ENCODE data around the gene CLEC2A.
"Not testable (repeated sequence)": the region's sequence is repeated elsewhere in the genome, so short reads cannot be mapped to it uniquely, and the experiment has no call there.

The CLEC2A gene

GRCh38 chr12:9883175-9883574 lies 49.0 kb downstream of the CLEC2A start:
- H3K4me3 ChIP-seq (ENCODE audit: low read depth, low read length) = no peak overlapping the region
- TF ChIP-seq CTCF (IDR thresholded peaks at IDR 0.05; ENCODE audit: low read depth, low read length) = no peak

- H3K4me3 ChIP-seq (ENCODE audit: low read depth, low read length) = no peak overlapping the region
- no peak for TF ChIP-seq CTCF (IDR thresholded peaks at IDR 0.05; ENCODE audit: low read depth, low read length)
Observed at GRCh38 chr12:9881988-9882387, 50.2 kb downstream of the CLEC2A start.

GRCh38 chr12:9881246-9881645 lies 50.9 kb downstream of the CLEC2A start, which contains the start of gene KLRF2:
KLRF2 (plus strand) TSS chr12:9881489; CDS start chr12:9881596, 107 bp downstream.
- no peak for TF ChIP-seq CTCF (IDR thresholded peaks at IDR 0.05; ENCODE audit: low read depth, low read length)
- H3K4me3 ChIP-seq (ENCODE audit: low read depth, low read length) = no peak within 1 kb of the TSS

- no peak overlapping the region for H3K4me3 ChIP-seq (ENCODE audit: low read depth, low read length)
- TF ChIP-seq CTCF (IDR thresholded peaks at IDR 0.05; ENCODE audit: low read depth, low read length) = no peak
Observed at GRCh38 chr12:9880532-9881078, 51.6 kb downstream of the CLEC2A start.

- not testable (repeated sequence) for H3K4me3 ChIP-seq (ENCODE audit: low read depth, low read length)
Observed at GRCh38 chr12:9876120-9876519, 56.0 kb downstream of the CLEC2A start.

- H3K4me3 ChIP-seq (ENCODE audit: low read depth, low read length) = no peak overlapping the region
- no peak for TF ChIP-seq CTCF (IDR thresholded peaks at IDR 0.05; ENCODE audit: low read depth, low read length)
Observed at GRCh38 chr12:9872742-9873141, 59.4 kb downstream of the CLEC2A start.

- H3K4me3 ChIP-seq (ENCODE audit: low read depth, low read length) = no peak overlapping the region
- no peak for TF ChIP-seq CTCF (IDR thresholded peaks at IDR 0.05; ENCODE audit: low read depth, low read length)
Observed at GRCh38 chr12:9872162-9872561, 60.0 kb downstream of the CLEC2A start.

GRCh38 chr12:9870286-9870866 lies 61.8 kb downstream of the CLEC2A start:
- H3K4me3 ChIP-seq (ENCODE audit: low read depth, low read length) = peak overlapping the region; percentile 56
- TF ChIP-seq CTCF (IDR thresholded peaks at IDR 0.05; ENCODE audit: low read depth, low read length) = no peak

Data from WI38 (cell line).